ENCODE measurements around the gene PPP1R37. TPM values are rescaled to one million over a fixed set of nuclear protein-coding genes. Genes with fewer than 3 reads are reported as not detected.
A peak's percentile ranks its signal among the peaks of the same experiment; 100 is the strongest.

Gene PPP1R37
- polyA plus RNA-seq, 3 donors: 0.10 to 11.8 (median 0.22) TPM

DNA sequence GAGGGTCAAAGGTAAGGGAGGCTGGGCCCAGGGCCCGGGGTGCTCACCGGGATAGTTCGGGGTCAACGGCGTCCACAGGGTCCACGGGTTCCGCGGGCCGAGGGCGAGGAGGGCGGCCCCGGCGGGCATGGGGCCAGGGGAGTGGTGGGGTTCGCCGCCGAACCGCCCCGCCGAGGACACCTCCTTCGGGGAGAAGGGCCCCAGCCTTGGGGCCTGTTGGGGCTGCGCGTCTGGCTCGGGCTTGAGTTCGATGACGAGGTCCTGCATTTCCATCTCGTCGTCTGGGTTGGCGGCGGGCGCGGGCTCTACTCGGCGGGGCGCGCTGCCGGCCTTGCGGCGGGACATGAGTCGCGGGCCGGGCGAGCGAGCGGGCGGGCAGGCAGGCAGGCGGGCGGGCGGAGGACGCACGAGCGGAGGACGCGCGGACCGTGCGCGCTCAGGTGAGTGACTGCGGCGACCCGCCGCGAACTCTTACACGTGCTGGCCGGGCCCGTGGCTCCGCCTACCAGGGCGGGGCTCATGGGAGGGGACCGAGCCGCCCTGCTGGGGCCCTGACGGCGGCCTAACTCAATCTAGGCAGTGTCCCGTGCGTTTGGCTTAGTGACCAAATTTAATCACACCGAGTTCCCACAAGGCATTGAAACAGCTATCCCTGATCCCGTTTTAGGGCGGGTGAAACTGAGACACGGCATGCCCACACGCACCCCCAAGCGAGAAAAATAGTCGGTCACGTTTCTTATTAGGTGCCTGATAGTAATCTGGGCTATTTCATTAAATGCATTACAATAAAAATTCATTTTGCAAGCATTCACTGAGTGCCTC lies 16.7 kb upstream of the PPP1R37 start, which contains the start of gene ZNF296:
TSS of gene ZNF296 (minus strand) at position 450 of the 822 bp plus-strand sequence. CDS start at position 345, 105 bp downstream.
- H3K9me3 ChIP-seq (replicated peaks in 1 of 2; ENCODE audit: control insufficient read depth in 1 of 2, insufficient read depth in 1 of 2, low read length in 2 of 2): no peaks in the 10 kb centered on the region
- DNase-seq: peak; percentile 52 to 57 (median 55)
- H3K4me3 ChIP-seq (replicated peaks in 1 of 3; ENCODE audit: low read depth in 2 of 3, low read length in 3 of 3): peak within 1 kb of the TSS; percentile 67 to 91 (median 86)
- Mint-ChIP-seq H3K4me3 (peak within 1 kb of the TSS; percentile 89 to 93), H3K36me3 (peaks cover 12 to 23% of the 10 kb centered on the region in 2 donors), H3K27ac (peak within 1 kb of the TSS; percentile 87 to 95 (median 94)), H3K27me3 (ENCODE audit: low read depth in 3 of 3) (peaks cover 0 to 2% (median 0%) of the 10 kb centered on the region in 3 donors), H3K9me3 (no peaks in the 10 kb centered on the region), H3K4me1 (peaks cover 48% of the 10 kb centered on the region)
- peak within 1 kb of the TSS; percentile 90 for H2AFZ ChIP-seq (ENCODE audit: insufficient read depth, low read depth, low read length, poor library complexity, severe bottlenecking)
- peak within 1 kb of the TSS; percentile 81 for H3K9ac ChIP-seq (ENCODE audit: insufficient read depth, low read length, poor library complexity, severe bottlenecking)
- intact Hi-C loops (cut with micrococcal nuclease): loop anchor here in 1 of 2 donors (5.0 kb wide), 1 partner anchor 101 kb away; the partner anchor contains the start of genes BLOC1S3 and TRAPPC6A
- peaks cover 15 to 18% of the 10 kb centered on the region in 2 donors for H3K36me3 ChIP-seq (replicated peaks in 1 of 2; ENCODE audit: control insufficient read depth in 1 of 2, insufficient read depth in 2 of 2, low read length in 2 of 2)
- under 1% methylated on average over 72 of the region's 81 CpGs for WGBS (ENCODE audit: insufficient coverage)
- H3K4me2 ChIP-seq (replicated peaks; ENCODE audit: extremely low read depth, low read length, poor library complexity, severe bottlenecking): peak within 1 kb of the TSS; percentile 93
- TF ChIP-seq, protein P1, sequence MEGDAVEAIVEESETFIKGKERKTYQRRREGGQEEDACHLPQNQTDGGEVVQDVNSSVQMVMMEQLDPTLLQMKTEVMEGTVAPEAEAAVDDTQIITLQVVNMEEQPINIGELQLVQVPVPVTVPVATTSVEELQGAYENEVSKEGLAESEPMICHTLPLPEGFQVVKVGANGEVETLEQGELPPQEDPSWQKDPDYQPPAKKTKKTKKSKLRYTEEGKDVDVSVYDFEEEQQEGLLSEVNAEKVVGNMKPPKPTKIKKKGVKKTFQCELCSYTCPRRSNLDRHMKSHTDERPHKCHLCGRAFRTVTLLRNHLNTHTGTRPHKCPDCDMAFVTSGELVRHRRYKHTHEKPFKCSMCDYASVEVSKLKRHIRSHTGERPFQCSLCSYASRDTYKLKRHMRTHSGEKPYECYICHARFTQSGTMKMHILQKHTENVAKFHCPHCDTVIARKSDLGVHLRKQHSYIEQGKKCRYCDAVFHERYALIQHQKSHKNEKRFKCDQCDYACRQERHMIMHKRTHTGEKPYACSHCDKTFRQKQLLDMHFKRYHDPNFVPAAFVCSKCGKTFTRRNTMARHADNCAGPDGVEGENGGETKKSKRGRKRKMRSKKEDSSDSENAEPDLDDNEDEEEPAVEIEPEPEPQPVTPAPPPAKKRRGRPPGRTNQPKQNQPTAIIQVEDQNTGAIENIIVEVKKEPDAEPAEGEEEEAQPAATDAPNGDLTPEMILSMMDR (IDR thresholded peaks at IDR 0.05): no peak
- peaks cover 44 to 59% of the 10 kb centered on the region in 2 donors for H3K4me1 ChIP-seq (ENCODE audit: control insufficient read depth in 1 of 2, insufficient read depth in 2 of 2, low read length in 2 of 2)
- H3K79me2 ChIP-seq (ENCODE audit: insufficient read depth, low read length): peaks cover 88% of the 10 kb centered on the region
- peaks cover 72% of the 10 kb centered on the region for H4K20me1 ChIP-seq (ENCODE audit: insufficient read depth, low read length)
- H3K27me3 ChIP-seq (ENCODE audit: control insufficient read depth in 2 of 2, insufficient read depth in 2 of 2, low read length in 2 of 2): no peaks in the 10 kb centered on the region
- peak within 1 kb of the TSS; percentile 84 to 85 for H3K27ac ChIP-seq (ENCODE audit: low read depth in 1 of 2, low read length in 2 of 2)

DNA sequence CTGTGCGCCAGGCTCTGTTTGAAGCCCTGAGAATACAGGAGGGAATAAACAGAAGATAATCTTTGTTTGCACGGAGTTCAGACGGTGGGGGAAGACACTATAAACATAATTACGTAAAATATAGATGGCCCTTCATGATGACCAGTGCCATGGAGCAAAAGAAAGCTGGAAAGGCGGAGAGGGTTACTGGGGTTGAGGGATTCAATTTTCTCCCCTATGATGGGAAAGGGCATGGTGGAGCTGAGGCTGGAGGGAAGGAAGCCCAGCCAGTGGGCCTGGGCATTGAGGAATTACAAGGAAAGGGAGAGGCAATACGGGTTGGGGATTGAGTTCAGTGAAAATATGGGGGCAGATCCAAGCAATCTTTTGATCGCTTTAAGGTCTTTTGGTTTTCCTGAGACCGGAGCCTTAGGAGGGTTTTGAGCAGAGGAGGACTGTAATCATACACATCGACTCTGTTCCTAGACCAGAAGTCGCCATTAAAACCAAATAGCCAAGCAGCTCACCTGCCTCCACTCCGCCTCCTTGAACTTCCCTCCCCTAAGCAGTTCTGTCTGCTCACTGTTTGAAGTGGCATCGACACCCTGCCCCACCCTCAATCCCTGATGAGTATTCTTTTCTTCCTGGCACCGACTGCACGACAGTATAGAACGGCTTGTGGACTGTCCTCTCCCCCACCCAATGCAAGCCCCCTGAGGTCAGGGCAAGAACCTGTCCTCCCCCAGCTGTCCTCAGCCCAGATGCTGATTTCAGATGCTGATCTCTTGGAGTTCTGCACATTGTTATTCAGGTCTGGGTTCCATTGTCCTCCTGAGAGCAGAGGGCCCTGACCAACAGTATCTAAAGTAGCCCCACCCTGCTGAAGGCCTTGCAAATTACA lies 15.9 kb upstream of the PPP1R37 start:
- TF ChIP-seq, protein P1 (IDR thresholded peaks at IDR 0.05): no peak
- H3K4me3 Mint-ChIP-seq: peak overlapping the region; percentile 89 to 93
- Histone ChIP-seq H3K9ac (ENCODE audit: insufficient read depth, low read length, poor library complexity, severe bottlenecking) (peak overlapping the region; percentile 81), H3K4me1 (ENCODE audit: control insufficient read depth in 1 of 2, insufficient read depth in 2 of 2, low read length in 2 of 2) (peaks cover 44 to 59% of the 10 kb centered on the region in 2 donors), H4K20me1 (ENCODE audit: insufficient read depth, low read length) (peaks cover 67% of the 10 kb centered on the region), H3K27me3 (ENCODE audit: control insufficient read depth in 2 of 2, insufficient read depth in 2 of 2, low read length in 2 of 2) (no peaks in the 10 kb centered on the region), H2AFZ (ENCODE audit: insufficient read depth, low read depth, low read length, poor library complexity, severe bottlenecking) (peak overlapping the region; percentile 90), H3K36me3 (replicated peaks in 1 of 2; ENCODE audit: control insufficient read depth in 1 of 2, insufficient read depth in 2 of 2, low read length in 2 of 2) (peaks cover 11 to 13% of the 10 kb centered on the region in 2 donors), H3K79me2 (ENCODE audit: insufficient read depth, low read length) (peaks cover 91% of the 10 kb centered on the region), H3K9me3 (replicated peaks in 1 of 2; ENCODE audit: control insufficient read depth in 1 of 2, insufficient read depth in 1 of 2, low read length in 2 of 2) (no peaks in the 10 kb centered on the region), H3K4me3 (replicated peaks in 1 of 3; ENCODE audit: low read depth in 2 of 3, low read length in 3 of 3) (peak overlapping the region; percentile 67 to 91 (median 86)), H3K27ac (ENCODE audit: low read depth in 1 of 2, low read length in 2 of 2) (peak overlapping the region; percentile 56 to 85), H3K4me2 (replicated peaks; ENCODE audit: extremely low read depth, low read length, poor library complexity, severe bottlenecking) (peak overlapping the region; percentile 93)
- H3K27ac Mint-ChIP-seq: peak overlapping the region; percentile 75 to 94 (median 91)
- peaks cover 14 to 23% of the 10 kb centered on the region in 2 donors for H3K36me3 Mint-ChIP-seq
- H3K4me1 Mint-ChIP-seq: peaks cover 48% of the 10 kb centered on the region
- H3K27me3 Mint-ChIP-seq (ENCODE audit: low read depth in 3 of 3): peaks cover 0 to 2% (median 0%) of the 10 kb centered on the region in 3 donors
- H3K9me3 Mint-ChIP-seq: no peaks in the 10 kb centered on the region
- 85% methylated on average over 8 of the region's 15 CpGs for WGBS (ENCODE audit: insufficient coverage)
- no peak for DNase-seq
- intact Hi-C loops (cut with micrococcal nuclease): loop anchor here in 1 of 2 donors (5.0 kb wide), 1 partner anchor 100 kb away; the partner anchor contains the start of genes BLOC1S3 and TRAPPC6A
